HTR-8/SVneo (cell line): ENCODE data around the gene GNE.
"Not testable (repeated sequence)": the region's sequence is repeated elsewhere in the genome, so short reads cannot be mapped to it uniquely, and the experiment has no call there.

Source experiments
- DNase-seq: peaks from one replicate; pipeline ENCODE4 v3.0.0; 2011; ENCODE audit warnings: low spot score, mixed read lengths; ENCODE audit not compliant: insufficient read length
- FAIRE-seq: peaks from 2 replicates; lab custom pipeline; 2011; peaks lifted over from hg19 to GRCh38; lab: Jason Lieb, UNC

The GNE gene

GRCh38 chr9:36213989-36214388 is 44.3 kb downstream of the GNE start:
- DNase-seq (no peak), FAIRE-seq (no peak)

- FAIRE-seq: no peak
- no peak for DNase-seq
Measured at GRCh38 chr9:36213387-36213786, 44.9 kb downstream of the GNE start.

- DNase-seq (no peak), FAIRE-seq (no peak)
Measured at GRCh38 chr9:36211510-36211909, 46.7 kb downstream of the GNE start.

- DNase-seq (no peak), FAIRE-seq (no peak)
Measured at GRCh38 chr9:36210722-36211121, 47.5 kb downstream of the GNE start.

GRCh38 chr9:36208521-36209253 is 49.6 kb downstream of the GNE start:
- DNase-seq: no peak
- FAIRE-seq: no peak

- no peak for FAIRE-seq
- no peak for DNase-seq
Measured at GRCh38 chr9:36207546-36208012, 50.7 kb downstream of the GNE start.

GRCh38 chr9:36207016-36207415 is 51.2 kb downstream of the GNE start:
- DNase-seq: no peak
- no peak for FAIRE-seq

- FAIRE-seq: peak; percentile 38
Measured at GRCh38 chr9:36204906-36205547, 53.2 kb downstream of the GNE start.

GRCh38 chr9:36194326-36195000 is 63.8 kb downstream of the GNE start:
- FAIRE-seq: no peak
- DNase-seq: no peak

More at GRCh38 chr9:36204906-36205547, 53.2 kb downstream of the GNE start:
- no peak for DNase-seq

- FAIRE-seq (no peak), DNase-seq (no peak)
Measured at GRCh38 chr9:36193023-36193422, 65.2 kb downstream of the GNE start.

GRCh38 chr9:36192196-36192595 is 66.1 kb downstream of the GNE start:
- DNase-seq: no peak
- no peak for FAIRE-seq

- DNase-seq: no peak
- no peak for FAIRE-seq
Measured at GRCh38 chr9:36191686-36192085, 66.6 kb downstream of the GNE start.

GRCh38 chr9:36191290-36191645 is 67.0 kb downstream of the GNE start:
- no peak for DNase-seq
- no peak for FAIRE-seq

GRCh38 chr9:36190388-36191289 is 67.6 kb downstream of the GNE start, which contains the start of gene CLTA:
Gene CLTA, plus strand, starts transcription at chr9:36190921. Its CDS starts 136 bp downstream, at chr9:36191057.
- FAIRE-seq (peak; percentile 93), DNase-seq (peak; percentile 99)

- DNase-seq (no peak), FAIRE-seq (no peak)
Measured at GRCh38 chr9:36189976-36190375, 68.3 kb downstream of the GNE start.

- FAIRE-seq (no peak), DNase-seq (no peak)
Measured at GRCh38 chr9:36188212-36188611, 70.0 kb downstream of the GNE start.

- FAIRE-seq (no peak), DNase-seq (no peak)
Measured at GRCh38 chr9:36187414-36187813, 70.8 kb downstream of the GNE start.

GRCh38 chr9:36180243-36180642 is 78.0 kb downstream of the GNE start:
- not testable (repeated sequence) for FAIRE-seq, DNase-seq

GRCh38 chr9:36177571-36177970 is 80.7 kb downstream of the GNE start:
- DNase-seq: no peak
- FAIRE-seq: no peak

- DNase-seq, FAIRE-seq: not testable (repeated sequence)
Measured at GRCh38 chr9:36176496-36176895, 81.8 kb downstream of the GNE start.
